Prostate gland (tissue), 2 donors: ENCODE measurements around the gene WDTC1. TPM values are rescaled to one million over a fixed set of nuclear protein-coding genes. Genes with fewer than 3 reads are reported as not detected.
"Not testable (repeated sequence)": the region's sequence is repeated elsewhere in the genome, so short reads cannot be mapped to it uniquely, and the experiment has no call there.

Experiments
- DNase-seq: peaks from one replicate; pipeline ENCODE4 v3.0.0-alpha.2; 2019; ENCODE audit warnings: low spot score
- H3K27ac ChIP-seq, 2 donors: fragments of 200-600 bp; sonication (generic); 2 replicates each; pipeline ENCODE4 v1.5.1; 2017 to 2019
- H3K27me3 ChIP-seq: fragments of 200-600 bp; sonication (generic); replicated peaks from 2 replicates; pipeline ENCODE4 v1.5.1; 2019; ENCODE audit not compliant: insufficient read depth
- H3K36me3 ChIP-seq, 2 donors: fragments of 200-600 bp; sonication (generic); 1 replicate in 1 of 2; 2 replicates in 1 of 2; pipeline versions ENCODE4 v1.5.1 to v1.8.1; 2017 to 2019
- H3K4me1 ChIP-seq: fragments of 200-600 bp; sonication (generic); replicated peaks from 2 replicates; pipeline ENCODE4 v1.5.1; 2019
- H3K4me3 ChIP-seq, 2 donors: fragments of 200-600 bp; sonication (generic); 2 replicates each; pipeline ENCODE4 v1.5.1; 2017 to 2019
- H3K9me3 ChIP-seq: fragments of 200-600 bp; sonication (generic); 2 replicates; pipeline ENCODE4 v1.5.1; 2017
- POLR2A ChIP-seq: fragments of 450-650 bp; IDR thresholded peaks from one replicate; pipeline ENCODE4 v1.6.1; 2016; ENCODE audit warnings: antibody characterized with exemption, mild to moderate bottlenecking
- POLR2AphosphoS5 ChIP-seq: sonication (generic); formaldehyde crosslinking; IDR thresholded peaks from one replicate; pipeline ENCODE4 v1.6.1; 2017; ENCODE audit warnings: antibody characterized with exemption
- WGBS: methylation state at CpG from one replicate; pipeline ENCODE4 v1.1.5; 2018; 5-methylcytosine and 5-hydroxymethylcytosine counted together
- intact Hi-C: fragments of 100-400 bp; cut with DNase I; formaldehyde crosslinking; loops from one replicate; pipeline ENCODE4 v1.14.2; 2022
- total RNA-seq, 2 donors: library from RNA; depleted of rRNA; stranded (reverse); fragments of >200 nt; gene quantifications; one replicate each; pipeline ENCODE4 v1.1.0, GENCODE V29; 2016
- TF ChIP-seq, protein P1 (sequence below), 4 experiments: fragments of 200-600 bp in 2 of 4; fragments of 450-650 bp in 2 of 4; sonication (generic) in 2 of 4; IDR thresholded peaks; 1 replicate in 3 of 4; 2 replicates in 1 of 4; pipeline ENCODE4 v1.5.1; 2016 to 2019; ENCODE audit warnings: antibody characterized with exemption in 4 of 4, mild to moderate bottlenecking in 2 of 4, moderate library complexity in 2 of 4

Gene WDTC1
- total RNA-seq, 2 donors from 2014 or later, result 45.1 to 56.1 TPM

DNA sequence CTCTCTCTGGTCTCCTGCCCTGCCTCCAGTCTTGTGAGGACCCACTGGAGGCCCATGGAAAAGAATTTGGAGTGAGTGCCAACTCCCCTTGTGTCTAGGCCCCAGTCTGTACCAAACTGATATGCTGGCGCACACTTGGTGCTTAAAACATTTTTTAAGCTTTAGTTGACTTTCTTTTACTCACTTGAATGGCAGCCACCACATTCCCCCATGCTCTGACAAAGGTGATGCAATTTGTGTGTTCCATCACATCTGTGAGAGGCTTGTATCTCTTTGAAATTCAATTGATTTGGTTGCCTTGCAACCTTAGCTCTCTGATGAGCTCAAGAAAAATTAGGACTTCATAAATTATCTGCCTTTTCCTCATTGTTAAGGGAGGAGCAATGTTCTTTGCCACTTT, 30.5 kb upstream of the WDTC1 start:
- H3K4me3 ChIP-seq, result no peak overlapping the region
- no peaks in the 10 kb centered on the region for H3K27me3 ChIP-seq
- H3K4me1 ChIP-seq, result no peaks in the 10 kb centered on the region
- no peak overlapping the region for H3K27ac ChIP-seq
- H3K36me3 ChIP-seq, result no peaks in the 10 kb centered on the region
- TF ChIP-seq POLR2AphosphoS5 (no peak), POLR2A (no peak)
- TF ChIP-seq, protein P1, sequence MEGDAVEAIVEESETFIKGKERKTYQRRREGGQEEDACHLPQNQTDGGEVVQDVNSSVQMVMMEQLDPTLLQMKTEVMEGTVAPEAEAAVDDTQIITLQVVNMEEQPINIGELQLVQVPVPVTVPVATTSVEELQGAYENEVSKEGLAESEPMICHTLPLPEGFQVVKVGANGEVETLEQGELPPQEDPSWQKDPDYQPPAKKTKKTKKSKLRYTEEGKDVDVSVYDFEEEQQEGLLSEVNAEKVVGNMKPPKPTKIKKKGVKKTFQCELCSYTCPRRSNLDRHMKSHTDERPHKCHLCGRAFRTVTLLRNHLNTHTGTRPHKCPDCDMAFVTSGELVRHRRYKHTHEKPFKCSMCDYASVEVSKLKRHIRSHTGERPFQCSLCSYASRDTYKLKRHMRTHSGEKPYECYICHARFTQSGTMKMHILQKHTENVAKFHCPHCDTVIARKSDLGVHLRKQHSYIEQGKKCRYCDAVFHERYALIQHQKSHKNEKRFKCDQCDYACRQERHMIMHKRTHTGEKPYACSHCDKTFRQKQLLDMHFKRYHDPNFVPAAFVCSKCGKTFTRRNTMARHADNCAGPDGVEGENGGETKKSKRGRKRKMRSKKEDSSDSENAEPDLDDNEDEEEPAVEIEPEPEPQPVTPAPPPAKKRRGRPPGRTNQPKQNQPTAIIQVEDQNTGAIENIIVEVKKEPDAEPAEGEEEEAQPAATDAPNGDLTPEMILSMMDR (IDR thresholded peaks at IDR 0.05), result no peak
- intact Hi-C loops, result no loop called here
- 95% methylated on average over 1 of the region's 1 CpG for WGBS
- H3K9me3 ChIP-seq, result no peaks in the 10 kb centered on the region
- no peak for DNase-seq

DNA sequence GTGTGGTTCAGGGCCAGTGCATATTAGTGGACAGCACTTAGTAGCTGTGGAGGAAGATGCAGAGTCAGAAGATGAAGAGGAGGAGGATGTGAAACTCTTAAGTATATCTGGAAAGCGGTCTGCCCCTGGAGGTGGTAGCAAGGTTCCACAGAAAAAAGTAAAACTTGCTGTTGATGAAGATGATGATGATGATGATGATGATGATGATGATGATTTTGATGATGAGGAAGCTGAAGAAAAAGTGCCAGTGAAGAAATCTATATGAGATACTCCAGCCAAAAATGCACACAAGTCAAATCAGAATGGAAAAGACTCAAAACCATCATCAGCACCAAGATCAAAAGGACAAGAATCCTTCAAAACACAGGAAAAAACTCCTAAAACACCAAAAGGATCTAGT, 27.2 kb upstream of the WDTC1 start:
- H3K4me3 ChIP-seq, DNase-seq, intact Hi-C loops, H3K27me3 ChIP-seq, H3K4me1 ChIP-seq, H3K36me3 ChIP-seq, H3K27ac ChIP-seq, H3K9me3 ChIP-seq: not testable (repeated sequence)
- 86% methylated on average over 1 of the region's 1 CpG for WGBS

DNA sequence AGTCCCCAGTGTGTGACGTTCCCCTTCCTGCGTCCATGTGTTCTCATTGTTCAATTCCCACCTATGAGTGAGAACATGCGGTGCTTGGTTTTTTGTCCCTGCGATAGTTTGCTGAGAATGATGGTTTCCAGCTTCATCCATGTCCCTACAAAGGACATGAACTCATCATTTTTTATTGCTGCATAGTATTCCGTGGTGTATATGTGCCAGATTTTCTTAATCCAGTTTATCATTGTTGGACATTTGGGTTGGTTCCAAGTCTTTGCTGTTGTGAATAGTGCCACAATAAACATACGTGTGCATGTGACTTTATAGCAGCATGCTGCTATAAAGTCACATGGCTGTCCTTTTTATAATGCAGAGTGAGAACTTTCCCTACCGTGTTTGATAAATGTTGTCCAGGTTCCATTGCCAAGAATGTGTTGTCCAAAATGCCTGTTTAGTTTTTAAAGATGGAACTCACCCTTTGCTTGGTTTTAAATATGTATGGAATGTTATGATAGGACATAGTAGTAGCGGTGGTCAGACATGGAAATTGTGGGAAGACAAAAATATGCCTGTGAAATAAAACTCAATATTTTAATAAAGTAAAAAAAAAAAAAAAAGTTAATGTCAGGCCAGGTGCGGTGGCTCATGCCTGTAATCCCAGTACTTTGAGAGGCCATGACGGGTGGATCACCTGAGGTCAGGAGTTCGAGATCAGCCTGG, 26.1 kb upstream of the WDTC1 start:
- intact Hi-C loops, H3K4me3 ChIP-seq, H3K27ac ChIP-seq, H3K36me3 ChIP-seq, DNase-seq, H3K9me3 ChIP-seq, H3K27me3 ChIP-seq, H3K4me1 ChIP-seq: not testable (repeated sequence)
- 87% methylated on average over 11 of the region's 11 CpGs for WGBS

DNA sequence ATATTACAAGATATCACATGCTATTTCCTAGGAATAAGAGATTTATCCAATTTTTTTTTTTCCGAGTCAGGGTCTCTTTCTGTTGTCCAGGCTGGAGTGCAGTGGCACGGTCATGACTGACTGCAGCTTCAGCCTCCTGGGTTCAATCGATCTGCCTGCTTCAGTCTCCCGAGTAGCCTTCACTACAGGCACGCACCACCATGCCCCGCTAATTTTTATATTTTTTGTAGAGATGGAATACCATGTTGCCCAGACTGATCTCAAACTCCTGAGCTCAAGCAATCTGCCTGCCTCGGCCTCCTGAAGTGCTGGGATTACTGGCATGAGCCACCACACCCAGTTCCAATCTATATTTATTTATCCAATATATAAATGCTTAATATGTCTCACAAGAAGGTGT, 18.0 kb upstream of the WDTC1 start:
- TF ChIP-seq, protein P1 (IDR thresholded peaks at IDR 0.05), result no peak
- TF ChIP-seq POLR2AphosphoS5 (no peak), POLR2A (no peak)
- no peaks in the 10 kb centered on the region for H3K4me1 ChIP-seq
- WGBS, result 91% methylated on average over 7 of the region's 7 CpGs
- intact Hi-C loops, result no loop called here
- no peak overlapping the region for H3K4me3 ChIP-seq
- H3K27me3 ChIP-seq, result no peaks in the 10 kb centered on the region
- no peak overlapping the region for H3K27ac ChIP-seq
- H3K36me3 ChIP-seq, result no peaks in the 10 kb centered on the region
- no peak for DNase-seq
- no peaks in the 10 kb centered on the region for H3K9me3 ChIP-seq

DNA sequence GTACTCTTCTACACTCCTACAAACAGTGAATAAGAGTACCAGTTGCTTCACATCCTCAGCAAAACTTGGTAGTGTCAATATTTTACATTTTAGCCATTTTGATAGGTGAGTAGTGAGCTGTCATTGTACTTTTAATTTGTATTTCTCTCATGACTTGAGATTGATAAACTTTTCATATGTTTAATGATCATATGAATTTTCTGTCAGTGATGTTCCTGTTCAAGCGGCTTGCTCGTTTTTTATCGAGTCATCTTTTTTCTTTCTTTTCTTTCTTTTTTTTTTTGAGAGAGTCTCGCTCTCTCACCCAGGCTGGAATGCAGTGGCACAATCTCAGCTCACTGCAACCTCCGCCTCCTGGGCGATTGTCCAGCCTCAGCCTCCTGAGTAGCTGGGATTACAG, 17.0 kb upstream of the WDTC1 start:
- 96% methylated on average over 6 of the region's 6 CpGs for WGBS
- TF ChIP-seq POLR2A, result no peak
- TF ChIP-seq, protein P1 (IDR thresholded peaks at IDR 0.05), result no peak
- TF ChIP-seq POLR2AphosphoS5, result no peak
- H3K36me3 ChIP-seq, result no peaks in the 10 kb centered on the region
- intact Hi-C loops, result no loop called here
- no peaks in the 10 kb centered on the region for H3K4me1 ChIP-seq
- H3K9me3 ChIP-seq, result no peaks in the 10 kb centered on the region
- no peak overlapping the region for H3K27ac ChIP-seq
- H3K27me3 ChIP-seq, result no peaks in the 10 kb centered on the region
- no peak overlapping the region for H3K4me3 ChIP-seq
- no peak for DNase-seq

DNA sequence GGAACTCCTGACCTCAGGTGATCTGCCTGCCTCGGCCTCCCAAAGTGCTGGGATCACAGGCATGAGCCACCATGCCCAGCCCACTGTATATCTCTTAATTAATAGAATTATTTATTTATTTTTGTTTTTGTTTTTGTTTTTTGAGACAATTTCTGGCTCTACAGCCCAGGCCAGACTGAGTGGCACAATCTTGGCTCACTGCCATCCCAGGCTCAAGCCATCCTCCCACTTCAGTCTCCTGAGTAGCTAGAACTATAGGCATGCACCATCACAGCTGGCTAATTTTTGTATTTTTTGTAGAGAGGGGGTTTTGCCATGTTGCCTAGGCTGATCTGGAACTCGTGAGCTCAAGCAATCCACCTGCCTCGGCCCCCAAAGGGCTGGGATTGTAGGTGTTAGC, 15.7 kb upstream of the WDTC1 start:
- DNase-seq, result no peak
- intact Hi-C loops, result no loop called here
- WGBS, result 96% methylated on average over 3 of the region's 3 CpGs
- H3K27me3 ChIP-seq, result no peaks in the 10 kb centered on the region
- TF ChIP-seq POLR2AphosphoS5, result no peak
- TF ChIP-seq, protein P1 (IDR thresholded peaks at IDR 0.05), result no peak
- TF ChIP-seq POLR2A, result no peak
- H3K9me3 ChIP-seq, result no peaks in the 10 kb centered on the region
- H3K4me3 ChIP-seq, result no peak overlapping the region
- no peak overlapping the region for H3K27ac ChIP-seq
- no peaks in the 10 kb centered on the region for H3K4me1 ChIP-seq
- H3K36me3 ChIP-seq, result no peaks in the 10 kb centered on the region
